ENCODE measurements around the gene RFLNA.

DNA sequence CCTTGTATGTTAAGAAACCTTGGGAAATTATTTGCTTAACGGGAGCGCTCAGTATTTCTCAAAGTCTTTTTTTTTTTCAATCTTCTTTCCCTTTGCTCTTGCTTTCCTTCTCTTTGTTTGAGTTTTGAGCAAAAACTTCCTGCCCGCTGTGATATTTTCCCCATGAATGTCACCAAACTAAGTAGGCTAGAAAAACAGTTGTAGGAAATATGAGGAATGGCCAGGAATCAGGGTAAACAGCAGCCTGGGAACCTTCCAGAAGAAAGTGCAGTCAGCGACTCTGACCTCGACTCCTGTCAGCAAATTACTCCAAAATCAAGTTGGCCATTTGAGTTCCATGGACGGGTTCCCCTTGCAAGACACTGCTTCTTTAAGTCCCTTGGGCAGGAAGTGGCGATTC lies 11.6 kb upstream of the RFLNA start:
- TF ChIP-seq, protein P1, sequence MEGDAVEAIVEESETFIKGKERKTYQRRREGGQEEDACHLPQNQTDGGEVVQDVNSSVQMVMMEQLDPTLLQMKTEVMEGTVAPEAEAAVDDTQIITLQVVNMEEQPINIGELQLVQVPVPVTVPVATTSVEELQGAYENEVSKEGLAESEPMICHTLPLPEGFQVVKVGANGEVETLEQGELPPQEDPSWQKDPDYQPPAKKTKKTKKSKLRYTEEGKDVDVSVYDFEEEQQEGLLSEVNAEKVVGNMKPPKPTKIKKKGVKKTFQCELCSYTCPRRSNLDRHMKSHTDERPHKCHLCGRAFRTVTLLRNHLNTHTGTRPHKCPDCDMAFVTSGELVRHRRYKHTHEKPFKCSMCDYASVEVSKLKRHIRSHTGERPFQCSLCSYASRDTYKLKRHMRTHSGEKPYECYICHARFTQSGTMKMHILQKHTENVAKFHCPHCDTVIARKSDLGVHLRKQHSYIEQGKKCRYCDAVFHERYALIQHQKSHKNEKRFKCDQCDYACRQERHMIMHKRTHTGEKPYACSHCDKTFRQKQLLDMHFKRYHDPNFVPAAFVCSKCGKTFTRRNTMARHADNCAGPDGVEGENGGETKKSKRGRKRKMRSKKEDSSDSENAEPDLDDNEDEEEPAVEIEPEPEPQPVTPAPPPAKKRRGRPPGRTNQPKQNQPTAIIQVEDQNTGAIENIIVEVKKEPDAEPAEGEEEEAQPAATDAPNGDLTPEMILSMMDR (IDR thresholded peaks at IDR 0.05; ENCODE audit: low read depth, low read length): no peak
- TF ChIP-seq EZH2phosphoT487 (IDR thresholded peaks at IDR 0.05; ENCODE audit: low read depth): no peak
